DND-41 (cell line): ENCODE measurements around the gene ZMPSTE24.

Experiments used
- ATAC-seq: fragments of 200-7000 bp; cut with Tn5 transposase; 3 replicates; pipeline ENCODE4 v1.9.1; 2021; ENCODE audit warnings: low read depth; ENCODE audit not compliant: insufficient read depth
- DNase-seq: peaks from one replicate; pipeline ENCODE4 v3.0.0-alpha.2; 2020
- H2AFZ ChIP-seq: 2 replicates; pipeline ENCODE4 v1.6.0; 2012; ENCODE audit warnings: low read depth, low read length
- H3K27ac ChIP-seq: 2 replicates; pipeline ENCODE4 v1.5.1; 2012; ENCODE audit warnings: low read length, inconsistent platforms
- H3K27me3 ChIP-seq: fragments of 200-600 bp; sonication (generic); 2 replicates; pipeline ENCODE4 v1.6.0; 2012; ENCODE audit warnings: low read length, mild to moderate bottlenecking, inconsistent platforms; ENCODE audit not compliant: insufficient read depth, poor library complexity
- H3K36me3 ChIP-seq: 2 replicates; pipeline ENCODE4 v1.5.1; 2012; ENCODE audit warnings: low read length, inconsistent platforms; ENCODE audit not compliant: insufficient read depth
- H3K4me1 ChIP-seq: 2 replicates; pipeline ENCODE4 v1.5.1; 2012; ENCODE audit warnings: mild to moderate bottlenecking, low read length; ENCODE audit not compliant: insufficient read depth
- H3K4me2 ChIP-seq: 2 replicates; pipeline ENCODE4 v1.6.0; 2012; ENCODE audit warnings: mild to moderate bottlenecking, moderate library complexity, low read length, inconsistent platforms; ENCODE audit not compliant: insufficient read depth
- H3K4me3 ChIP-seq, 2 experiments: fragments of 200-600 bp in 1 of 2; shearing (Covaris generic) in 1 of 2; 2 replicates each; pipeline ENCODE4 v1.5.1; 2012 to 2016; ENCODE audit warnings: inconsistent platforms in 2 of 2, low read length in 2 of 2, mild to moderate bottlenecking in 2 of 2, low read depth in 1 of 2, moderate library complexity in 1 of 2
- H3K79me2 ChIP-seq: 2 replicates; pipeline ENCODE4 v1.6.0; 2012; ENCODE audit warnings: low read length, inconsistent platforms; ENCODE audit not compliant: insufficient read depth
- H3K9ac ChIP-seq: 2 replicates; pipeline ENCODE4 v1.6.0; 2012; ENCODE audit warnings: low read depth, mild to moderate bottlenecking, inconsistent platforms, low read length, moderate library complexity
- H3K9me3 ChIP-seq: 2 replicates; pipeline ENCODE4 v1.5.1; 2012; ENCODE audit warnings: low read length, moderate library complexity, mild to moderate bottlenecking, inconsistent platforms; ENCODE audit not compliant: insufficient read depth, severe bottlenecking
- H4K20me1 ChIP-seq: 2 replicates; pipeline ENCODE4 v1.6.0; 2012; ENCODE audit warnings: low read length; ENCODE audit not compliant: insufficient read depth
- EZH2 ChIP-seq: IDR thresholded peaks from 3 replicates; pipeline ENCODE4 v1.6.1; 2012; ENCODE audit warnings: borderline replicate concordance, low read depth, mild to moderate bottlenecking, moderate library complexity, low read length, inconsistent platforms; ENCODE audit not compliant: severe bottlenecking
- TF ChIP-seq, protein P1 (sequence below): IDR thresholded peaks from 2 replicates; pipeline ENCODE4 v1.5.1; 2012; ENCODE audit warnings: borderline replicate concordance, low read length, moderate library complexity, mild to moderate bottlenecking; ENCODE audit not compliant: poor library complexity, severe bottlenecking; ENCODE audit errors: extremely low read depth

The ZMPSTE24 gene

DNA sequence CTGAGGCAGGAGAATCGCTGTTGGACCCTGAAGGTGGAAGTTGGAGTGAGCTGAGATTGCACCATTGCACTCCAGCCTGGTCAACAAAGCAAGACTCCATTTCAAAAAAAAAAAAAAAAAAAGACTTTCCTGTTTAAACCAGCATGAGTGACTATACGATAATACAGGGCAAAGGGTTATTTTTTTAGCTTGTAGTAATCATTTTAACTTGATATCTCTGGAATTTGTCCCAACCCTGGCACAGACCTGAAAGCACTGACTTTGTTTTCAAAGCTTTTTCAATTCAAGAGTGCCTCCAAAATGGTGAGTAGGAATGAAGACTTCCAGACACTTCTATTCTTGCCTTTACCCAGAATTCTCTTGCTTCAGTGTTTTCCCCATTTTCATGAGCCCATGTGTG lies 14.7 kb upstream of the ZMPSTE24 start:
- no peak overlapping the region for H3K27ac ChIP-seq
- ATAC-seq = no peak

GRCh38 chr1:40244138-40244744 lies 13.8 kb upstream of the ZMPSTE24 start:
- no peak overlapping the region for H2AFZ ChIP-seq
- no peaks in the 10 kb centered on the region for H3K79me2 ChIP-seq
- H3K27me3 ChIP-seq = no peaks in the 10 kb centered on the region
- H4K20me1 ChIP-seq = no peaks in the 10 kb centered on the region
- H3K9ac ChIP-seq = no peak overlapping the region
- no peak overlapping the region for H3K27ac ChIP-seq
- H3K9me3 ChIP-seq = no peaks in the 10 kb centered on the region
- H3K4me1 ChIP-seq = no peaks in the 10 kb centered on the region
- TF ChIP-seq EZH2 = no peak
- TF ChIP-seq, protein P1, sequence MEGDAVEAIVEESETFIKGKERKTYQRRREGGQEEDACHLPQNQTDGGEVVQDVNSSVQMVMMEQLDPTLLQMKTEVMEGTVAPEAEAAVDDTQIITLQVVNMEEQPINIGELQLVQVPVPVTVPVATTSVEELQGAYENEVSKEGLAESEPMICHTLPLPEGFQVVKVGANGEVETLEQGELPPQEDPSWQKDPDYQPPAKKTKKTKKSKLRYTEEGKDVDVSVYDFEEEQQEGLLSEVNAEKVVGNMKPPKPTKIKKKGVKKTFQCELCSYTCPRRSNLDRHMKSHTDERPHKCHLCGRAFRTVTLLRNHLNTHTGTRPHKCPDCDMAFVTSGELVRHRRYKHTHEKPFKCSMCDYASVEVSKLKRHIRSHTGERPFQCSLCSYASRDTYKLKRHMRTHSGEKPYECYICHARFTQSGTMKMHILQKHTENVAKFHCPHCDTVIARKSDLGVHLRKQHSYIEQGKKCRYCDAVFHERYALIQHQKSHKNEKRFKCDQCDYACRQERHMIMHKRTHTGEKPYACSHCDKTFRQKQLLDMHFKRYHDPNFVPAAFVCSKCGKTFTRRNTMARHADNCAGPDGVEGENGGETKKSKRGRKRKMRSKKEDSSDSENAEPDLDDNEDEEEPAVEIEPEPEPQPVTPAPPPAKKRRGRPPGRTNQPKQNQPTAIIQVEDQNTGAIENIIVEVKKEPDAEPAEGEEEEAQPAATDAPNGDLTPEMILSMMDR = no peak
- no peak overlapping the region for H3K4me2 ChIP-seq
- DNase-seq (no peak), ATAC-seq (no peak)
- peaks cover 3% of the 10 kb centered on the region; the same call in 1 of the 2 replicates for H3K36me3 ChIP-seq
- no peak overlapping the region for H3K4me3 ChIP-seq

More for the DNA sequence above, 14.7 kb upstream of the ZMPSTE24 start:
- Histone ChIP-seq H3K36me3 (peaks cover 11% of the 10 kb centered on the region; the same call in 1 of the 2 replicates), H2AFZ (no peak overlapping the region), H3K9me3 (no peaks in the 10 kb centered on the region), H3K79me2 (no peaks in the 10 kb centered on the region), H3K27me3 (no peaks in the 10 kb centered on the region), H3K4me3 (no peak overlapping the region), H3K4me2 (no peak overlapping the region), H4K20me1 (no peaks in the 10 kb centered on the region), H3K9ac (no peak overlapping the region), H3K4me1 (no peaks in the 10 kb centered on the region)
- TF ChIP-seq EZH2 = no peak
- TF ChIP-seq, protein P1 = no peak
- DNase-seq = no peak

GRCh38 chr1:40245686-40246085 lies 12.3 kb upstream of the ZMPSTE24 start:
- no peak for DNase-seq

More at GRCh38 chr1:40245686-40246085, 12.3 kb upstream of the ZMPSTE24 start:
- H3K36me3 ChIP-seq = no peaks in the 10 kb centered on the region
- H4K20me1 ChIP-seq = no peaks in the 10 kb centered on the region
- no peak overlapping the region for H3K4me3 ChIP-seq
- no peak overlapping the region for H3K9ac ChIP-seq
- ATAC-seq = no peak
- H3K4me1 ChIP-seq = no peaks in the 10 kb centered on the region
- H3K79me2 ChIP-seq = no peaks in the 10 kb centered on the region
- no peak for TF ChIP-seq EZH2
- TF ChIP-seq, protein P1 = no peak
- no peak overlapping the region for H2AFZ ChIP-seq
- H3K27me3 ChIP-seq = no peaks in the 10 kb centered on the region
- H3K9me3 ChIP-seq = no peaks in the 10 kb centered on the region
- H3K4me2 ChIP-seq = no peak overlapping the region
- H3K27ac ChIP-seq = no peak overlapping the region
